HG02870 (cell line): ENCODE data around the gene TSPO.
"Not testable (repeated sequence)": the region's sequence is repeated elsewhere in the genome, so short reads cannot be mapped to it uniquely, and the experiment has no call there.

Experiments used
- ATAC-seq: cut with Tn5 transposase; IDR thresholded peaks from one replicate; pipeline ENCODE4 v1.9.1; 2021; ENCODE audit warnings: mild to moderate bottlenecking, moderate library complexity; ENCODE audit not compliant: unreplicated experiment

TSPO gene

GRCh38 chr22:43151251-43152002, at the start of gene TSPO:
Gene TSPO (plus strand): TSS chr22:43151559. CDS start chr22:43159239, 7,680 bp downstream.
- ATAC-seq, result no peak

GRCh38 chr22:43104056-43104625, 47.2 kb upstream of the TSPO start:
- not testable (repeated sequence) for ATAC-seq

- not testable (repeated sequence) for ATAC-seq
Measured at GRCh38 chr22:43104950-43105349, 46.4 kb upstream of the TSPO start.

- ATAC-seq, result no peak
Measured at GRCh38 chr22:43106302-43106701, 45.1 kb upstream of the TSPO start.

GRCh38 chr22:43109511-43109910, 41.8 kb upstream of the TSPO start:
- no peak for ATAC-seq

- ATAC-seq, result no peak
Measured at GRCh38 chr22:43109921-43110443, 41.4 kb upstream of the TSPO start.

- ATAC-seq, result no peak
Measured at GRCh38 chr22:43110444-43110926, 40.9 kb upstream of the TSPO start, which contains the start of gene BIK. Gene BIK (plus strand): TSS chr22:43110750. CDS start chr22:43124023, 13,273 bp downstream.

GRCh38 chr22:43110927-43111623, 40.3 kb upstream of the TSPO start:
- ATAC-seq, result no peak

- no peak for ATAC-seq
Measured at GRCh38 chr22:43113526-43114251, 37.7 kb upstream of the TSPO start.

GRCh38 chr22:43114958-43115357, 36.4 kb upstream of the TSPO start:
- no peak for ATAC-seq

- no peak for ATAC-seq
Measured at GRCh38 chr22:43116932-43117331, 34.4 kb upstream of the TSPO start.

GRCh38 chr22:43118024-43118849, 33.1 kb upstream of the TSPO start:
- no peak for ATAC-seq

- no peak for ATAC-seq
Measured at GRCh38 chr22:43118953-43119458, 32.4 kb upstream of the TSPO start.

GRCh38 chr22:43126501-43127165, 24.7 kb upstream of the TSPO start:
- no peak for ATAC-seq

- ATAC-seq, result no peak
Measured at GRCh38 chr22:43127166-43127908, 24.0 kb upstream of the TSPO start.

- ATAC-seq, result no peak
Measured at GRCh38 chr22:43128116-43128515, 23.2 kb upstream of the TSPO start.

- no peak for ATAC-seq
Measured at GRCh38 chr22:43128928-43129424, 22.4 kb upstream of the TSPO start.
